IMR-90 (cell line): ENCODE results near the gene IL12RB2. TPM values are rescaled to one million over a fixed set of nuclear protein-coding genes. Genes with fewer than 3 reads are reported as not detected.

Experiments
- ATAC-seq: fragments of 200-7000 bp; cut with Tn5 transposase; 2 replicates; pipeline ENCODE4 v1.9.1; 2020; ENCODE audit warnings: low read depth, mild to moderate bottlenecking, moderate library complexity
- BruUV-seq: library from RNA; stranded (reverse); fragments of 400-500 nt; replicated peaks from 2 replicates; lab custom pipeline; 2021; lab: Mats Ljungman, UMichigan
- CTCF ChIA-PET: fragments of 300-600 bp; formaldehyde crosslinking; extraction: SDS; loops from one replicate; lab custom pipeline; 2021; ENCODE audit warnings: antibody characterized with exemption; lab: Yijun Ruan, JAX
- POLR2A ChIA-PET: fragments of 300-600 bp; sonication (Branson Sonifier 250); formaldehyde crosslinking; loops from one replicate; lab custom pipeline; 2022; ENCODE audit warnings: antibody characterized with exemption; ENCODE audit not compliant: unreplicated experiment; lab: Charles Lee
- DNase-seq: peaks from one replicate; pipeline ENCODE4 v3.0.0; 2013
- H2AFZ ChIP-seq: replicated peaks from 2 replicates; pipeline ENCODE3; 2013; ENCODE audit warnings: low read length, mild to moderate bottlenecking; ENCODE audit not compliant: poor library complexity
- H2AK5ac ChIP-seq: 2 replicates; pipeline ENCODE4 v1.6.1; 2013; ENCODE audit warnings: low read depth, low read length, inconsistent platforms
- H2AK9ac ChIP-seq: replicated peaks from 2 replicates; pipeline ENCODE3; 2013; ENCODE audit warnings: mild to moderate bottlenecking, low read depth, low read length, moderate library complexity; ENCODE audit not compliant: poor library complexity
- H2BK120ac ChIP-seq: 2 replicates; pipeline ENCODE4 v1.6.1; 2013; ENCODE audit warnings: low read depth, low read length, inconsistent platforms
- H2BK15ac ChIP-seq: 3 replicates; pipeline ENCODE4 v1.6.1; 2013; ENCODE audit warnings: low read depth, low read length, inconsistent platforms
- H2BK20ac ChIP-seq: 2 replicates; pipeline ENCODE4 v1.6.1; 2013; ENCODE audit warnings: low read depth, mild to moderate bottlenecking, inconsistent platforms, low read length, moderate library complexity
- H2BK5ac ChIP-seq: 2 replicates; pipeline ENCODE4 v1.6.1; 2013; ENCODE audit warnings: mild to moderate bottlenecking, low read depth, low read length, inconsistent platforms; ENCODE audit not compliant: poor library complexity, severe bottlenecking
- H3K14ac ChIP-seq: replicated peaks from 2 replicates; pipeline ENCODE4 v1.6.1; 2013; ENCODE audit warnings: low read depth, low read length, inconsistent platforms
- H3K18ac ChIP-seq: 2 replicates; pipeline ENCODE4 v1.6.1; 2013; ENCODE audit warnings: low read depth, low read length, control low read depth
- H3K23ac ChIP-seq: 2 replicates; pipeline ENCODE4 v1.6.1; 2013; ENCODE audit warnings: low read depth, low read length, inconsistent platforms
- H3K27ac ChIP-seq: 2 replicates; pipeline ENCODE4 v1.5.1; 2013; ENCODE audit warnings: mild to moderate bottlenecking, control low read depth, low read length; ENCODE audit not compliant: insufficient read depth
- H3K27me3 ChIP-seq: 2 replicates; pipeline ENCODE4 v1.6.1; 2013; ENCODE audit warnings: low read length; ENCODE audit not compliant: control insufficient read depth, insufficient read depth
- H3K36me3 ChIP-seq: 2 replicates; pipeline ENCODE4 v1.6.1; 2013; ENCODE audit warnings: low read length, mixed read lengths; ENCODE audit not compliant: control insufficient read depth, insufficient read depth
- H3K4ac ChIP-seq: 2 replicates; pipeline ENCODE4 v1.6.1; 2013; ENCODE audit warnings: low read depth, low read length, inconsistent platforms
- H3K4me1 ChIP-seq: 2 replicates; pipeline ENCODE4 v1.6.1; 2013; ENCODE audit warnings: low read length, mixed read lengths; ENCODE audit not compliant: control insufficient read depth, insufficient read depth
- H3K4me2 ChIP-seq: 2 replicates; pipeline ENCODE4 v1.6.1; 2013; ENCODE audit warnings: low read depth, mild to moderate bottlenecking, control low read depth, low read length, moderate library complexity
- H3K4me3 ChIP-seq: 2 replicates; pipeline ENCODE4 v1.5.1; 2013; ENCODE audit warnings: low read depth, mild to moderate bottlenecking, control low read depth, low read length, moderate library complexity; ENCODE audit not compliant: insufficient read depth
- H3K56ac ChIP-seq: 2 replicates; pipeline ENCODE4 v1.6.1; 2013; ENCODE audit warnings: low read length, inconsistent platforms; ENCODE audit not compliant: insufficient read depth; ENCODE audit errors: extremely low read depth
- H3K79me1 ChIP-seq, 2 experiments: 2 replicates each; pipeline ENCODE4 v1.6.1; 2013; ENCODE audit warnings: low read length in 2 of 2, inconsistent platforms in 1 of 2, low read depth in 1 of 2
- H3K9ac ChIP-seq: 2 replicates; pipeline ENCODE4 v1.6.1; 2013; ENCODE audit warnings: low read depth, low read length, control low read depth
- H3K9me1 ChIP-seq: 2 replicates; pipeline ENCODE4 v1.6.1; 2013; ENCODE audit warnings: low read length, inconsistent platforms; ENCODE audit not compliant: insufficient read depth
- H3K9me3 ChIP-seq: 2 replicates; pipeline ENCODE4 v1.6.1; 2013; ENCODE audit warnings: low read length; ENCODE audit not compliant: control insufficient read depth, insufficient read depth
- H4K20me1 ChIP-seq: 2 replicates; pipeline ENCODE4 v1.6.1; 2013; ENCODE audit warnings: low read length, inconsistent platforms; ENCODE audit not compliant: insufficient read depth
- H4K5ac ChIP-seq: 2 replicates; pipeline ENCODE4 v1.6.1; 2013; ENCODE audit warnings: mild to moderate bottlenecking, low read depth, low read length, control low read depth
- H4K8ac ChIP-seq, 2 experiments: 2 replicates each; pipeline ENCODE4 v1.6.1; 2013; ENCODE audit warnings: low read depth in 2 of 2, low read length in 2 of 2, control low read depth in 1 of 2, inconsistent platforms in 1 of 2
- H4K91ac ChIP-seq: 2 replicates; pipeline ENCODE4 v1.6.1; 2013; ENCODE audit warnings: low read depth, low read length, inconsistent platforms; ENCODE audit not compliant: insufficient read depth
- CEBPB ChIP-seq: IDR thresholded peaks from 2 replicates; pipeline ENCODE4 v1.6.1; 2012; ENCODE audit warnings: low read depth, low read length, improper control_type of control experiment
- CHD1 ChIP-seq: IDR thresholded peaks from 2 replicates; pipeline ENCODE4 v1.6.1; 2012; ENCODE audit warnings: low read depth, low read length, improper control_type of control experiment
- ELK1 ChIP-seq: fragments of 150-350 bp; IDR thresholded peaks from 2 replicates; pipeline ENCODE4 v1.6.1; 2016; ENCODE audit warnings: low read depth, mild to moderate bottlenecking, low read length, moderate library complexity, borderline replicate concordance
- FOS ChIP-seq: fragments of 150-350 bp; IDR thresholded peaks from 2 replicates; pipeline ENCODE4 v1.6.1; 2016; ENCODE audit warnings: low read depth, low read length
- RAD21 ChIP-seq: IDR thresholded peaks from 2 replicates; pipeline ENCODE4 v1.6.1; 2012; ENCODE audit warnings: low read length, improper control_type of control experiment
- USF2 ChIP-seq: fragments of 150-350 bp; IDR thresholded peaks from 2 replicates; pipeline ENCODE4 v1.6.1; 2017; ENCODE audit warnings: mild to moderate bottlenecking, antibody characterized with exemption, low read length, low read depth
- WGBS, 2 experiments: methylation state at CpG; one replicate each; pipeline versions ENCODE4 v1.1.5 to v1.1.7; 2013; ENCODE audit warnings: missing lambda C conversion rate in 2 of 2; ENCODE audit not compliant: insufficient read length in 1 of 2; ENCODE audit errors: extremely low coverage in 2 of 2; 5-methylcytosine and 5-hydroxymethylcytosine counted together
- dilution Hi-C: fragments of 300-500 bp; cut with HindIII; formaldehyde crosslinking; loops from one replicate; pipeline ENCODE4 v1.14.3; 2018; ENCODE audit warnings: low sequenced_read_pairs; ENCODE audit not compliant: unreplicated experiment
- in situ Hi-C: fragments of 300-500 bp; cut with MboI; formaldehyde crosslinking; loops from 3 replicates; pipeline ENCODE4 v1.14.3; 2019; ENCODE audit warnings: low sequenced_read_pairs, inconsistent platforms, mixed read lengths
- intact Hi-C: fragments of 100-400 bp; cut with micrococcal nuclease; formaldehyde crosslinking; loops from 2 replicates; pipeline ENCODE4 v1.10.0; 2022
- polyA plus RNA-seq, 3 experiments: library from polyadenylated mRNA; depleted of rRNA; stranded (reverse); fragments of >200 nt; gene quantifications; 2 replicates each; pipeline ENCODE4 v1.2.3, GENCODE V29; 2012; ENCODE audit warnings: low replicate concordance in 1 of 3
- total RNA-seq: library from RNA; depleted of rRNA; stranded (reverse); fragments of >200 nt; gene quantifications from 2 replicates; pipeline ENCODE4 v1.2.3, GENCODE V29; 2012

Gene IL12RB2
- total and polyA plus RNA-seq, 2 of the 4 experiments (the other 2 are of a cell fraction), result not detected

GRCh38 chr1:67393240-67393639 is 85.6 kb downstream of the IL12RB2 start:
- Histone ChIP-seq H3K9ac (no peak overlapping the region), H3K9me1 (peaks cover 3% of the 10 kb centered on the region; the same call in 1 of the 2 replicates), H3K36me3 (no peaks in the 10 kb centered on the region; the same call in 1 of the 2 replicates), H2AK5ac (no peak overlapping the region), H2BK120ac (no peak overlapping the region), H3K14ac (no peak overlapping the region), H2BK15ac (no peak overlapping the region), H3K79me1 (no peaks in the 10 kb centered on the region), H3K18ac (no peak overlapping the region), H4K8ac (no peak overlapping the region), H4K91ac (no peak overlapping the region), H4K20me1 (no peaks in the 10 kb centered on the region), H3K4ac (no peak overlapping the region), H3K4me1 (peaks cover 1% of the 10 kb centered on the region; the same call in 1 of the 2 replicates), H3K27me3 (no peaks in the 10 kb centered on the region), H3K9me3 (no peaks in the 10 kb centered on the region), H3K4me2 (no peak overlapping the region), H3K4me3 (no peak overlapping the region), H2AK9ac (no peak overlapping the region), H3K27ac (no peak overlapping the region), H2BK5ac (no peak overlapping the region), H3K23ac (no peak overlapping the region), H3K56ac (no peak overlapping the region), H2AFZ (no peak overlapping the region), H4K5ac (no peak overlapping the region), H2BK20ac (no peak overlapping the region)
- intact Hi-C loops, result no loop called here
- CTCF ChIA-PET, result no interaction called here
- dilution Hi-C loops, result no loop called here
- in situ Hi-C loops, result no loop called here
- DNase-seq (no peak), ATAC-seq (no peak)
- TF ChIP-seq ELK1 (no peak), RAD21 (no peak), USF2 (no peak), FOS (no peak), CHD1 (no peak), CEBPB (no peak)
- BruUV-seq, result no TSS peak
- POLR2A ChIA-PET, result no interaction called here
- WGBS, 2 experiments, result 50% methylated on average over 1 of the region's 12 CpGs; no CpG with 5 or more reads in 1 of the 2 experiments
